Keratinocyte (primary cell): ENCODE measurements around the gene MAP3K2.

ENCODE experiments used
- CTCF ChIP-seq, 3 experiments: IDR thresholded peaks in 1 of 3; conservative IDR thresholded peaks in 1 of 3; optimal IDR thresholded peaks in 1 of 3; 2 replicates in 2 of 3; 3 replicates in 1 of 3; pipeline versions ENCODE3 to v1.5.1; 2011; ENCODE audit warnings: low read length in 3 of 3, mild to moderate bottlenecking in 3 of 3, moderate library complexity in 2 of 3, control low read depth in 1 of 3, inconsistent platforms in 1 of 3; ENCODE audit not compliant: insufficient read depth in 2 of 3; ENCODE audit errors: extremely low read depth in 1 of 3
- EZH2 ChIP-seq: IDR thresholded peaks from one replicate; pipeline ENCODE4 v1.6.1; 2012; ENCODE audit warnings: inconsistent platforms, mild to moderate bottlenecking, low read length, moderate library complexity

DNA sequence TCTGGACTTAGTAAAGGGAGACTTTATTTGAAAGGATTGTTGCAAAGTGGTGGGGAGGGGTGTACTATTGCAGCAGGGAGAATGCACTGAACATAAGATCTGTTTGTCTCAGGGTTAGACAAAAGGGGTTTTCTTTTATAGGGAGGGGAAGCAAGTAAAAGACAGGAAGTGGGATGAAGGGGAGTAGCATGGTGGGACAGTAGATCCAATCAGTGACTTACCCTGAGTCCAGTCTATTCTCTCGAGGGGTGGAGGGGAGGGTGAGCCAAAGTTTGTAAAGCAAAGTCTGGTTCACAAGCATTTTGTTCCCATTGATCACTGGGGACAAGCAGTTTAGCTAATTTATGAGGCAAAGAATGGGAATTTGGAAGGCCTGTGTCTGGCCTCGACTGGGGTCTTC lies 132.6 kb downstream of the MAP3K2 start:
- TF ChIP-seq CTCF (optimal IDR thresholded peaks at IDR 0.05 in 1 of 3, IDR thresholded peaks at IDR 0.05 in 1 of 3, conservative IDR thresholded peaks at IDR 0.05 in 1 of 3; ENCODE audit: extremely low read depth in 1 of 3, insufficient read depth in 2 of 3, low read length in 3 of 3) (no peak), EZH2 (no peak)
